ENCODE results near the gene CACNA1G. TPM values are rescaled to one million over a fixed set of nuclear protein-coding genes. Genes with fewer than 3 reads are reported as not detected.
A peak's percentile ranks its signal among the peaks of the same experiment; 100 is the strongest.

Gene CACNA1G
- total and polyA plus RNA-seq, 10 donors: 0.02 to 1.3 (median 0.09) TPM; not detected in 1

DNA sequence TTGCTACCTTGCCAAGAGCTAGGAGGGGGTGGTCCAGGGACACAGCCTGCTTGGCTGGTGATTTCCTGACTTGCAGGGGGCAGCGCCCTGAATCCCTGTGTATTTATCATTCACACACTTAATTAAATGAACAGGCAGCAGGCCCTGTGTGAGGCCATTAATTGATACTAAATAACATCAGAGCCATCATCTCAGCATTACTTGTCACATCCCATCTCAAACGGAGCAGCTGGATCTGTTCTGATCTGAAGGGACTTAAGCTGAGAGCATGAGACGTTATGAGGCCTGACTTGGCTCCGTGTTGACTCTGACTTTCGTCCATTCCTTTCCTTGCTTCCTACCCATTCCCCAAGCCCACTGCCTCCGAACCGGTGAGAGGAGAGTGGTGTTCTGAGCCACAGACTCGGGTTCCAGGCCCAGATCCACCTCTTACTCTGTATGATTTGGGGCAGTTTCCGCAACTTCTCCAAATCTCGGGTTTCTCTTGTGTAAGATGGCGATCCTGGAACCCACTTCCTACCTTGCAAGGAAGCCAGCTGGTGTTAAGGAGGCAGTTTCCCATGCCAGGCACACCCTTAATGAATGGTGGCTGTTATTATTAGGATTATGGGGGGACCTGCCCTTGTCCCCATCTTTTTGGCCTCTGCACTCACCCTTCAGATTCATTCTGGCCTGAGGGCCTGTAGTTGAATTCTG lies 33.8 kb downstream of the CACNA1G start:
- peaks cover 0 to 12% (median 6%) of the 10 kb centered on the region in 6 donors for H3K4me1 ChIP-seq
- H3K4me3 ChIP-seq: no peak overlapping the region
- TF ChIP-seq POLR2A (IDR thresholded peaks at IDR 0.05) (no peak), POLR2AphosphoS5 (IDR thresholded peaks at IDR 0.05) (no peak)
- TF ChIP-seq, protein P1, sequence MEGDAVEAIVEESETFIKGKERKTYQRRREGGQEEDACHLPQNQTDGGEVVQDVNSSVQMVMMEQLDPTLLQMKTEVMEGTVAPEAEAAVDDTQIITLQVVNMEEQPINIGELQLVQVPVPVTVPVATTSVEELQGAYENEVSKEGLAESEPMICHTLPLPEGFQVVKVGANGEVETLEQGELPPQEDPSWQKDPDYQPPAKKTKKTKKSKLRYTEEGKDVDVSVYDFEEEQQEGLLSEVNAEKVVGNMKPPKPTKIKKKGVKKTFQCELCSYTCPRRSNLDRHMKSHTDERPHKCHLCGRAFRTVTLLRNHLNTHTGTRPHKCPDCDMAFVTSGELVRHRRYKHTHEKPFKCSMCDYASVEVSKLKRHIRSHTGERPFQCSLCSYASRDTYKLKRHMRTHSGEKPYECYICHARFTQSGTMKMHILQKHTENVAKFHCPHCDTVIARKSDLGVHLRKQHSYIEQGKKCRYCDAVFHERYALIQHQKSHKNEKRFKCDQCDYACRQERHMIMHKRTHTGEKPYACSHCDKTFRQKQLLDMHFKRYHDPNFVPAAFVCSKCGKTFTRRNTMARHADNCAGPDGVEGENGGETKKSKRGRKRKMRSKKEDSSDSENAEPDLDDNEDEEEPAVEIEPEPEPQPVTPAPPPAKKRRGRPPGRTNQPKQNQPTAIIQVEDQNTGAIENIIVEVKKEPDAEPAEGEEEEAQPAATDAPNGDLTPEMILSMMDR (IDR thresholded peaks at IDR 0.05 in 8 of 11, conservative IDR thresholded peaks at IDR 0.05 in 3 of 11): no peak
- no peak for DNase-seq
- no peaks in the 10 kb centered on the region for H3K9me3 ChIP-seq
- no peaks in the 10 kb centered on the region for H3K36me3 ChIP-seq
- 71 to 84% (median 77%) methylated on average over 11 of the region's 11 CpGs for WGBS, 5 donors
- intact Hi-C loops (cut with DNase I; ENCODE audit: low total_unique reads): no loop called here
- no peak overlapping the region for H3K27ac ChIP-seq
- H3K27me3 ChIP-seq (replicated peaks in 1 of 7): peaks cover 0 to 5% (median 0%) of the 10 kb centered on the region in 7 donors

DNA sequence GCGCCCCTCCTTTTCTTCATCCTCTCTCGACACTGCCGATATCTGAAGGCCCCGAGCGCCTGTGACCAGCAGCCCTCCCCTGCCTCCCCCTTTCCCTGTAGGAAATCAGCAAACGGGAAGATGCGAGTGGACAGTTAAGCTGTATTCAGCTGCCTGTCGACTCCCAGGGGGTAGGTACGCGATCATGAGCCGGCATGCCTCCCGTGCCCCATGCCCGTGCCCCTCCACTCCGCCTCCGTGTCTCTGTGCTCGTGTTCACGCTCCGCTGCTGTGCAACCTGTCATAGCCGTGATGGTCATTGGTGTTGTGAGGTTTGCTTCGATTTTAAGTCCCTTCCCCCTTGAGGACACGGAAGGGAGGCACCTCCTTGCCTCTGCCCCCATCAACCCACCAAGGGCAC lies 34.4 kb downstream of the CACNA1G start:
- TF ChIP-seq, protein P1 (IDR thresholded peaks at IDR 0.05 in 8 of 11, conservative IDR thresholded peaks at IDR 0.05 in 3 of 11): no peak
- TF ChIP-seq POLR2AphosphoS5 (IDR thresholded peaks at IDR 0.05) (no peak), POLR2A (IDR thresholded peaks at IDR 0.05) (no peak)
- H3K4me1 ChIP-seq: peaks cover 0 to 7% (median 2%) of the 10 kb centered on the region in 6 donors
- 82 to 88% (median 87%) methylated on average over 21 of the region's 21 CpGs for WGBS, 5 donors
- no peaks in the 10 kb centered on the region for H3K9me3 ChIP-seq
- DNase-seq: no peak
- H3K27me3 ChIP-seq (replicated peaks in 1 of 7): peaks cover 0 to 5% (median 0%) of the 10 kb centered on the region in 7 donors
- intact Hi-C loops (cut with DNase I; ENCODE audit: low total_unique reads): no loop called here
- no peaks in the 10 kb centered on the region for H3K36me3 ChIP-seq
- no peak overlapping the region for H3K27ac ChIP-seq
- H3K4me3 ChIP-seq: no peak overlapping the region

DNA sequence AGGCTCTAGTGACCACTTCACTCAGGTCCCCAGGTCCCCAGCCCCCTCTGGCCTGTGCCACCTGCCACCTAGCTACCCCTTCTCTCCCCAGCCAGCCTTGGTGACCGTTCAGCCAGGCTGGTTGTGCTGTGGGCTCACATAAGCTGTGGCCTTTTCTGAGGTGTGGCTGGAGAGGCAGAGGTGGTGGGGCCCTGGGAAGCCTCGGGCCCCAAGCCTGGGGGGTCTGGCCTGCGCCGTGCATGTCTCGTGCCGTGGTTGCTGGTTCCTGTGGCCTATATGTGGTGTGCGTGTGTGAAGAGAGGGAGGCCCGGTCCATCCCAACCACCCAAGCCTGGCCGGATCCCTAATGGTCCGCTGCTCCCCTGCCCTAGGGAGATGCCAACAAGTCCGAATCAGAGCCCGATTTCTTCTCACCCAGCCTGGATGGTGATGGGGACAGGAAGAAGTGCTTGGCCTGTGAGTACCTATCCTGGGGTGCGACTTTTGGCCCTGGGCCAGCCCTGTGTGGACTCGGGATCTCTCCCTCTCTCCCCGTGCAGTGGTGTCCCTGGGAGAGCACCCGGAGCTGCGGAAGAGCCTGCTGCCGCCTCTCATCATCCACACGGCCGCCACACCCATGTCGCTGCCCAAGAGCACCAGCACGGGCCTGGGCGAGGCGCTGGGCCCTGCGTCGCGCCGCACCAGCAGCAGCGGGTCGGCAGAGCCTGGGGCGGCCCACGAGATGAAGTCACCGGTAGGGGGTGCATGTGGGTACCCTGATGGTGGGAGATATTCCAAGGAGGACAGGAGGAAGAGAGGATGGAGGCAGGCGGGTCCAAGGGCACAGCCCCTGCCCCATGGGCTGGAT lies 35.9 kb downstream of the CACNA1G start:
- Histone ChIP-seq H3K9me3 (no peaks in the 10 kb centered on the region), H3K27ac (no peak overlapping the region), H3K4me3 (no peak overlapping the region), H3K36me3 (no peaks in the 10 kb centered on the region), H3K4me1 (no peaks in the 10 kb centered on the region), H3K27me3 (replicated peaks in 1 of 7) (peaks cover 0 to 13% (median 0%) of the 10 kb centered on the region in 7 donors)
- no peak for DNase-seq
- intact Hi-C loops (cut with DNase I; ENCODE audit: low total_unique reads): no loop called here
- WGBS, 5 donors: 73 to 87% (median 80%) methylated on average over 16 to 34 of the region's 34 CpGs
- TF ChIP-seq, protein P1 (IDR thresholded peaks at IDR 0.05 in 8 of 11, conservative IDR thresholded peaks at IDR 0.05 in 3 of 11): peak in 3 of 11 experiments; percentile 17 to 30 (median 19)
- TF ChIP-seq POLR2AphosphoS5 (IDR thresholded peaks at IDR 0.05) (no peak), POLR2A (IDR thresholded peaks at IDR 0.05) (no peak)

DNA sequence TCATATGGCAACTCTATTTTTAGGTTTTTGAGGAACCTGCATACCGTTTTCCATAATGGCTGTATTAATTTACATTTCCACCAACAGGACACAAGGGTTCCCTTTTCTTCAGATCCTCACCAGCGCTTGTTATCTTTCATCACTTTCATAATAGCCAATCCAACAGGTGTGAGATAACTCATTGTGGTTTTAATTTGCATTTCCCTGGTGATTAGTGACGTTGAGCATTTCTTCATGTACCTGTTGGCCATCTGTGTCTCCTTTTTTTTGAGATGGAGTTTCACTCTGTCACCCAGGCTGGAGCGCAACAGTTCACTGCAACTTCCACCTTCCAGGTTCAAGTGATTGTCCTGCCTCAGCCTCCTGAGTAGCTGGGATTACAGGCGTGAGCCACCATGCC lies 38.0 kb downstream of the CACNA1G start:
- Histone ChIP-seq H3K27me3 (replicated peaks in 1 of 7) (peaks cover 0 to 34% (median 0%) of the 10 kb centered on the region in 7 donors), H3K9me3 (no peaks in the 10 kb centered on the region), H3K4me3 (no peak overlapping the region), H3K4me1 (no peaks in the 10 kb centered on the region), H3K27ac (no peak overlapping the region), H3K36me3 (no peaks in the 10 kb centered on the region)
- DNase-seq: no peak
- intact Hi-C loops (cut with DNase I; ENCODE audit: low total_unique reads): no loop called here
- 54 to 67% (median 55%) methylated on average over 5 of the region's 5 CpGs for WGBS, 5 donors
- TF ChIP-seq, protein P1 (IDR thresholded peaks at IDR 0.05 in 8 of 11, conservative IDR thresholded peaks at IDR 0.05 in 3 of 11): no peak
- no peak for TF ChIP-seq POLR2A (IDR thresholded peaks at IDR 0.05)
- no peak for TF ChIP-seq POLR2AphosphoS5 (IDR thresholded peaks at IDR 0.05)

All from spleen (tissue), 11 donors.